ENCODE results near the gene VRK1. TPM values are rescaled to one million over a fixed set of nuclear protein-coding genes. Genes with fewer than 3 reads are reported as not detected.

Gene VRK1
- total RNA-seq, 1 donor from 2014 or later: 63.5 TPM

DNA sequence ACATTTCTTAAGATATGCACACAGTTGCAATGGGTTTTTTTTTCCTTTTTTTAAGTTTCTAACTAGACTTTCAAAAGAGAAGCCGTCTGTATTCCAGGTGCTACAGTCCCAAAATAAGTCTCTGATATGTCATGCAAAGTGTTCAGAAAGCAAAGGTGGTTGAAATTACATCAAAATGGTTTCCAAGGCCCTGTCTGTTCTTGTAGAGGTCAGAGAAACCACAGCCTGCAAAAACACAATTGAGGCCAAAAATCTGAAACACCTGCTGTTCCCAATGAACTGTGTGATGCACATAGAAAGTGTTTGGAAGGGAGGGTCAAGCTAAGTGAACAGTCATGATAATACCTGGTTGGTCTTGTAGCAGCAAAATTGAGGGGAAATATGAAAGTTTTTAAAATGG lies 91.0 kb downstream of the VRK1 start:
- DNase-seq: no peak

DNA sequence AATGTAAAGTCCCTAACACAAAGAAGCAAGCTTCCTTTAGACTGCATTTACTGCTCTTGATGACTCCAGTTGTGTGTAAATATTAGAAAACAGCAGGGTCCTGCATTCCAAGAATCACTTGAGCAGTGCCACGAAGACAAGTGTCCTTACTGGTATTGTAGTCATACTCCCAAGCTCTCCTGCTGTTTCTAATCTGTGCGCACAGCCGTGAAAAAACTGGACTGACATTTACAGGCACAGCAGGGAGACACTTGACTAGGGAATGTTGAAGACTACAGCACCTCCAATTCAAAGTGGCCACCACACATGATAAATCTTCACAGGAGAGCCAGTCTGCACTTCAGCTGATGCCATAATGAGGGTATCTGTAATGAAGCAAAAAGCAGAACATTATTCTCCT lies 91.4 kb downstream of the VRK1 start:
- no peak for DNase-seq

DNA sequence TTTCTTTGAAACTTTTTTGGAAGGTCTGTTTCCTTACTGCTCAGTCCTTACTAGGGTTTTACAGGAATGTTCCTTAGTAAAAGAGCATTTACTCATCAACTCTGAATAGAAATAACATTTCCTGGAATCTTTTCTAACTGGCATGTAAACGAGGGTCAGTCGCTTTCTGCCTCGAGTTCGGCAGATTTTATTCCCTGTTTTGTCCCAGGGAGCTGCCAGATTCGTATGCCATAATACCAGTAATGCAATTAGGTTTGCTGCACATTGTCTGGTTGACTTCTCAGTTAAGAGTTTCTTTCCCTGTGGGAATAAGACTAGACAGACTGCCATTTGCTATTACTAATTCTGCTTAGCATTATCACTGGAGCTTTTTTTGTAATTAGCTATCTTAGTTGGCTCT lies 91.9 kb downstream of the VRK1 start:
- DNase-seq: no peak

DNA sequence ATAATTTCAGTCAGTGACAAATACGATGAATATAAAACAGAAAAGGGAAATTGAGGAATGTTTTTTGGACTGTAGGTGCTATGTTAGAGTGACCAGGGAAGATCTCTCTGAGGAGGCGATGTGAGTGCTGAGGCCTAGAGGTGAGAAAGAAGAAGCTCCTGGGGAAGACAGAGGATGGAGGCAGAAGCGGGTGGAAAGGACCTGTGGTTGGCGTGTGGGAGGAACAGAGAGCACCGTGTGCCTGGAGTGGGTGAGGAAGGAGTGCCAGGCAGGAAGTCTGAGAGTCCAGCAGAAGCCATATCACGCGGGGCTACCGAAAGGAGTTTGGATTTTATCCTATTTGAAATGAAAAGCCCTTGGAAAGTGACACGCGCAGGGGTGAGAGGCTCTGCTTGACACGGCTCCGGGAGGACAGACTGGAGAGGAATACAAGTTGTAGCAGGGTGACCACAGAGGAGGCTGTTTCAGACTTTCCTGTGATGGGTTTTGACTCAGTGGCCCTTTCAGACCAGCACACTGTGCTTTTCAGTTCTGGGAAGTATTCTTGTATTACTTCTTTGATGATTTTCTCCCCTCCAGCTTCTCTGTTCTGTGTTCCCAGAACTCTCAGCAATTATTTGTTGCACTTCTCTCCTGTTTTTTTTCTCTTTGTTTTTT lies 96.9 kb downstream of the VRK1 start:
- no peak for DNase-seq

DNA sequence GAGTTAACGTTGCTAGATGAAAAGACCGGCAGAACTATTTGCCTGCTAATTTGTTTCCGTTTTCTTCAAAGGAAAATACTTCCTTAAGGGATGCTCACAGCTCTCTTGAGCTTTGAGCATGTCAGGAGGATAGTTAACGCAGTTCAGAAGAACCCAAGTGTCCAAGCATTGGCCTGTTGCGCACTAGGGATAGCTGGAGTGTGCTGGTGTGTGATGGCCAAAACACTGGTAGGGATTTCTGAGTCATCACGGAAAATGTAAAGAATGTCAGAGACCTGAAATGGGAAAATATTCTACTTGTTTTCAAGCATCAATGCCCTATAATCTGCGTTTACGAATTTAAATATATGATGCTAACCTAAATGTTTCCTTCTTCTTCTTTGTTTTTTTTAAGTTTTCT lies 97.8 kb downstream of the VRK1 start:
- DNase-seq: no peak

DNA sequence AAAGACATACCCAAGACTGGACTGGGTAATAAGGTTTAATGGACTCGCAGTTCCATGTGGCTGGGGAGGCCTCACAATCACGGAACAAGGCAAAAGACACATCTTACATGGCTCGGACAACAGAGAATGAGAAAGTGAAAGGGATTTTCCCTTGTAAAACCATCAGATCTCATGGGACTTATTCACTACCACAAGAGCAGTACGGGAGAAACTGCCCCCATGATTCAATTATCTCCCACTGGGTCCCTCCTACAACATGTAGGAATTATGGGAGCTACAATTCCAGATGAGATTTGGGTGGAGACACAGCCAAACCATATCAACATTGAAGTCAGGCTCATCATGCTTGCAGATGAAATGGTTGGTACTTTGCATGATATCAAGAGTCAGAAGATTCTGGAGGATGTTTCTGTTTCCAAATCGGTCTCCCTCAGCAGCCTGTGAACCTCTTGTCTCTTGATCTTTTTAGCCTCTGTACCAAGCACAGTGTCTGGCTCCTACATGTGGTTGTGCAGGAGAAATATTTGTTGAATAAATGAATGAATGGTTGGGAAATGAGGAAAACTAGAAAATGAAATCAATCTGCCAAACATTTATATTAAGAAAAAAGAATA lies 98.6 kb downstream of the VRK1 start:
- DNase-seq: no peak

DNA sequence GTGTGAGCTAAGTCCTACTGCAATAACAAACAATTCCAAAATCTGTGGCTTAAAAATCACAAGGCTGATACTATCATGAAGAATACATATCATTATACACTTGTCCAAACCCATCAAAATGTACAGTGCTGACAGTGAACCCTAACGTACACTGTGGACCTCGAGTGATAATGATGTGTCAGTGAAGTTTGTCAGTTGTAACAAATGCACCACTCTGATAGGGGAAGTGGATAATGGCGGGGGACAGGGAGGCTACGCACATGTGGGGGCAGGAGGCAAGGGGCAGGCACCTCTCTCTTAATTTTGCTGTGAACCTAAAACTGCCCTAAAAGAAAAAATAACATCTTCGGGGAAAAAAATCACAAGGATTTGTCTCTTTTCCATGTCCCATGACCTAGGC lies 100.0 kb downstream of the VRK1 start:
- DNase-seq: no peak

DNA sequence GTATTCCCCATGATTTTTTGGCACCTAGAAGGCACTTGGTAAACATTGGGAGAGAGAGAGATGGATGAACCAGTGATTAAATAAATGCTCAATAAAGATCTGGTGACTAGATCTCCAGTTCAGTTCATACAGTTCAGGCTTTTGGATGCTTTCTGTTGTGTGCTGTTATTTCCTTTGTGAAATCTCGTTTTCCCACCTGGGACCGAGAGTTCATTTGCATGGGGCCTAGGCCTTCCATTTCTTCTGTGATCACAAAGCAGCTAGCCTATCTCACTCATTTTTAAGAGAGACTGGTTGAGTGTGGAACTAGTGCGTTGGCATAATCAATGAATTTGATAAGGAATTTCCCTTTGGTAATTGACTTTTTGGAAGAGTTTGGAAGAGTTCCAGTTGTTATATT lies 104.0 kb downstream of the VRK1 start:
- no peak for DNase-seq

DNA sequence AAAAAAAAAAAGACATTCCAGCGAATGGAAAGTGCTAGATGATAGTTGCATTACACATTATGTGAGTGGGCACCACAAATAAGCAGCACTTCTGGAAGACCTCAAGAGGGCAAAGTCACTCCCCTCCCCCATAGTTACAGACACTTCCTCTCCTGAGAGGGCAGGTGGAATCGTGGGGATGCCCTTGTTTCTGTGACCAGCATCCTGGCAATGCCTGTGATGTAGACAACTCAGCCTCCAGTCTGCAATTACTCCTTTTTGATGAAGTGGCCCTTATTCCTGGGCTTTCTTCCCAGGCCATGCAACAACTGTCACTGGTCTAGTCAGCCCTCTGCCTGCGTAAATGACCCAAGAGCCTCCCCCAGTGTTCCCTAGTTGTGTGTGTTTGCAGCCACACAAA lies 104.8 kb downstream of the VRK1 start:
- DNase-seq: no peak

DNA sequence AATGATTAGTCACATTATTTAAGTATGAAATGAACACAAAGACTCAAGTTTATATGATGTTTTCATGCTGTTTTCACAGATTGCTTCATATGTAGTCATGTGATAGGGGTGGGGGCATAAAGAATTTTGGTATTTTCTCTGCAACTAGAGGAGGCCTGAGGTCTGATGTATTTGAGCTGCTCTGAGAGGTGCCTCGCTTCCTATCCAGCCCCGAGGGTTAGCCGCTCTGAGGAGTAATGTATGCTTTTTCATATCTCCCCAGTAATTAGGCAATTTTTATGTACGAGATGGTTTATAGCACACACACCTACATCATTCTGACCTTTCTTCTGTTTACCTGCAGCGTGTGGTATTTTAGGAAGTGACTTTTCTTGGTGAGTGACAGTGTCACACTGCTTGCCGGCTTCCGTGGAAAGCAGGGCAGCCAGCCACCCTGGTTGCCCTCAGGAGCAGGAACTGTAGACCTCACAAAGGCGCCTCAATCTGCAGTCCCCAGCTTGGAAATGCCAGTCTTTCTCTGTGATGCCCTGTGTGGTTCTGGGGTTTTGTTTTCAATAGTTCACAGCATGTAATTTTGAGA lies 106.4 kb downstream of the VRK1 start:
- no peak for DNase-seq

DNA sequence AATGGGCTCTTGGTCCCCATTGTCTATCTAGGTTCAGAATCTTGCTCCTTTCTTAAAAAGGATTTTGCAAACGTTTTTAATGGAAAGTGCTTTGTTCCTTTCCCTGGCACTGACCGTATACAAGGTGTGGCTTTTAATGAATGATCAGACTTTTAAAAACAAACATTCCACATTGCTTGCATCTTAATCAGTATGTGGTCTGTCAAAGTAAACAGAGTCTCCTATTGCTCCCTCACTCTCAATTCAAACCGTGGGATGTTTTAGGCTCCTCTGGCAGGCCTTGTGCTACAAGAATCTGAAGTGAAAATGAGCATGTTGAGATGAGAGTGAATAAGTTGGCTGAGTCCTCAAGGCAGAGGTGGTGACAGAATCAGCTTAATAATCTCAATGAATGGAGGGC lies 107.0 kb downstream of the VRK1 start:
- no peak for DNase-seq

DNA sequence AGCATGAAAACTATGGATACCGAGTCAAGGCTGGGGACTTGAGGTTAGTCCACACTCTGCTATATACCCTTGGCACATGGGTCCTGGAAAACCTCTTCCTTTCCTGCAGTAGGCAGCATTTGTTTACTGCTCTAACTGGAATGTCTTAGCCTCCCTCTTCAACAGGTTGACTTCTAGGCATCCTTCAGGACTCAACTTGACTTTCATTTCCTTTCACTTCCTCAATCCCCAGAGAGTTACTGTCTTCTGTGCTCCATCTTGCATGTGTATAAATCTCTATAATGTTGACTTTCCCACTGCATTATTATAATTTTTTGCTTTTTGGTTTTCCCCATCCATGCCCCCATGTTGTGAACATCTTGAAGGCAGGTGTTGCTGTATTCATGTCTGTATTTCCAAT lies 107.9 kb downstream of the VRK1 start:
- DNase-seq: no peak

DNA sequence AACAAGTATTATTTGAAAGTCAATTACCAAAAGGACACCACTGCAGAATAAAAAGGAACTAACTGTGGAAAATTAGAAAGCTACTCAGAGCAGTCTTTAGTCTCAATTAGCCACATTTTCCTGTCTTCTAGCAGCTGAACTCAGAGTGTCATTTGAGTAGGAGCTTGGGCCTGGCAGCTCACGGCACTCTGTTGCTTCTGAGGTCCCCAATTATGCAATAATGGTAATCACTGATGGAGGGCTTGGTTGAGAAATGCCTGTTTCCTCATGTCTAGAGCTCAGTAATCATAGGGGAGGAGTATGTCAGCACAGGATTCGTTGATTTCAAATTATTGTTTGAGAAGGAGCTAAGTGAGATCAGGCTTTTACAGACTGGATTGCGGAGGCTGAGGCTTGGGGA lies 108.6 kb downstream of the VRK1 start:
- no peak for DNase-seq

DNA sequence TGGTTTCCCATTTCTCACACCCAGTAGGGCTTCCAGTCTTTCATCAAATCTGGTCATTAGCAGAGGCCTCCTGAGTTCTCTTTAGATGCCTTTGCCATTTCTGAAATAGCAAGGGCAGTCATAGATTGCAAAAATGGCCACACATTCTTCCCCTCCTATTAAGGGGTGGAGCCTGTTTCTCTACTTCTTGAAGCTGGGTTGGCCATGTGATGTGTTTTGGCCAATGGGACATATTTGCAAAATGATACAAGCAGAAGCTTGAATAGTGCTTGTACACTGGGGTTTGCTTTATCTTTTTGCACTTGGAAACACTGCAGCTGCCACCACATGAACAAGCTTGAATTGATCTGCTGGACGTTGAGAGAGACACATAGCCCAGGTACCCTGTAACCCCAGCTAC lies 109.3 kb downstream of the VRK1 start:
- DNase-seq: no peak

DNA sequence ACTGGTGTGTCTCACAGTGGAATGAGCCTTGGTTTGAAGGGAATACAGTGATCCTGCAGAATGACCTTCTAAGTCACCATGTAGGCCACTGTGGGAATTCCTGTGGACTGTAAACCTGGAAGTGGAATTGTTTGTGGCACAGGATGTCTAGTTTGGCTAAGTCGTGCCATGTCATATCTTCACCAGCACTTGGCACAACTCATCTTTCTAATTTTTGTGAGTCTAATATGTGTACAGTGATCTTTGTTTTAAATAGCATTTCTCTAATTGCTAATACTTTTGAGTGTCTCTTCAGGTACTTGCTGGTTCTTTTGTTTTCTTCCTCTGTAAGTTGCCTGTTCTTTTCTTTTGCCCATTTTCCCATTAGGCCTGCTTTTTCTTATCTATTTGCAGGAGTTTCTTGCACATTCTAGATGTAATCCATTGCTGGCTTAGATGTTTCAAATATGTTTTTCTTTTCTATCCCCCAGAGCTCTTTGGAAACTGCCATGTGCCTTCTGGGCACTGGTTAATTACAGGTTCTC lies 112.7 kb downstream of the VRK1 start:
- no peak for DNase-seq

DNA sequence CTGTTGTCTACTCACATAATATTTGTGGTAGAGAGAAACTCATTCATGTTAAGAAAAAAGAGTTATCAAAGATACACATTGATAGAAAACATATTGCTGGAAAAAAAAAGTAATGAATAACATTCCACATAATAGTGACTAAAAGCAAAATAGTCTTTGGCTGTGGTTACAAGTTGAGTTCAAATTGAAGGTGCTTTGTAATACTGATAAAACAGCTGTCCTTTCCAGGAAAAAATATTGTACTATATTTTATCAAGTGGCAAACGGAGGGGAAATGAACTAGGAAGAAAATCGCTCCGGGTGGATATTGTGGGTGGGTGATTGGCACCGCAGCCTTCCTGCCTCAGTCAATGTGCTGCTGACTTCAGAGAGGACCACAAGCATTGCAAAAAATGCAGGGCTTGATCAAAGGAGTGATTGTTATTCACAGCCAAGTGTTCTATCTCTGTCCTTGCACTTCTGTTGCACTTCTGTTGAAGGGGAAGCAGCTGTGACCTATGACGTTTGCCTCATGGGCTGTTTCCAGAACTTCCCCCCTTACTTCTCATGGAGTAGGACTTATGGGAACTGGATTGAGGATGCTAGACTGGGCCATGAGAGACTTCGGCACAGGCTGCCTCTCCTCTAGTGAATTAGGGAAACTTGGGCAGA lies 114.4 kb downstream of the VRK1 start:
- no peak for DNase-seq

DNA sequence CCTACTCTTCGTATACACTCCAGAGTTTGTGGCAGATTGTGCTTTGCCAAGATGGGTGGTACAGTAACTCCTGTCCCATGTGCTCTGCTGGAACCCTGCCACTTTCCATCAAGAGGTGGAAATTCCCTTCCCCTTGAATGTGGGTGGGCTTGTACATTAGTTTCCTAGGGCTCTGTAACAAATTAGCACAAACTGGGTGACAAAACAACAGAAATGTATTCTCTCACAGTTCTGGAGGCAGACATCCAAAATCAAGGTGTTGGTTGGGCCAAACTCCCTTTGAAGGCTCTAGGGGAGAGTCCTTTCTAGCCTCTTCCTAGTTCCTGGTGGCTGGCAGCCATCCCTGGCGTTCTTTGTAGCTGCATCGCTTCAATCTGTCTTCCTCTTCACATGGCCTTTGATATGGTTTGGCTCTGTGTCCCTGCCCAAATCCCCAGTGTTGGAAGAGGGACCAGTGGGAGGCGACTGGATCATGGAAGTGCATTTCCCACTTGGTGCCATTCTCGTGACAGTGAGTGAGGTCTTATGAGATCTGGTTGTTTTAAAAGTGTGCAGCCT lies 117.5 kb downstream of the VRK1 start:
- DNase-seq: no peak

DNA sequence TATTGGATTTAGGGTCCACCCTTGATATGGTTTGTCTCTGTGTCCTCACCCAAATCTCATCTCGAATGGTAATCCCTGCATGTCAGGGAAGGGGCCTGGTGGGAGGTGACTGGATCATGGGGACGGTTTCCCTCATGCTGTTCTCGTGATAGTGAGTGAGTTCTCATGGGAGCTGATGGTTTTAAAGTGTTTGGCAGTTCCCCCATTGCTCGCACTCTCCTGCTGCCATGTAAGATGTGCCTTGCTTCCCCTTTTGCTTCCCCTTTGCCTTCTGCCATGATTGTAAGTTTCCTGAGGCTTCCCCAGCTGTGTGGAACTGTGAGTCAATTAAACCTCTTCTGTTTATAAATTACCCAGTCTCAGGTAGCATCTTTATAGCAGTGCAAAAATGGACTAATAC lies 118.3 kb downstream of the VRK1 start:
- no peak for DNase-seq

DNA sequence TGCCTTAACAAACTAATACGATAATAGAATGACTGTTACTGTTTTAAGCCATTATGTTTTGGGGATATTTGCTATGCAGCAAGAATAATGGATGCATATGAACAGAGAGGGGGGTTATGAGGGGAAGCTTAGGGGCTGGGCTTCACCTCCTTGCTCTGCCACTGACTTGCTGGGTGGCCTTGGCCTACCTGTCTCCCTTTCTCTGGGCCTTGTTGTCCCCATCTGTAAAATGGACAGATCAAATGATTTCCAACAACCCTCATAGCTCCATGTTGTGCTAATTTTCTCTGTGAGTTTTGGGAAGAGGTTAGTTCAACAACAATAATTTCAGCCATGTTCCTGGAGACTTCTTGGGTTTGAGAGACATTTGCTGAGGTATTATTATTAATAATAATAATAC lies 119.6 kb downstream of the VRK1 start:
- no peak for DNase-seq

DNA sequence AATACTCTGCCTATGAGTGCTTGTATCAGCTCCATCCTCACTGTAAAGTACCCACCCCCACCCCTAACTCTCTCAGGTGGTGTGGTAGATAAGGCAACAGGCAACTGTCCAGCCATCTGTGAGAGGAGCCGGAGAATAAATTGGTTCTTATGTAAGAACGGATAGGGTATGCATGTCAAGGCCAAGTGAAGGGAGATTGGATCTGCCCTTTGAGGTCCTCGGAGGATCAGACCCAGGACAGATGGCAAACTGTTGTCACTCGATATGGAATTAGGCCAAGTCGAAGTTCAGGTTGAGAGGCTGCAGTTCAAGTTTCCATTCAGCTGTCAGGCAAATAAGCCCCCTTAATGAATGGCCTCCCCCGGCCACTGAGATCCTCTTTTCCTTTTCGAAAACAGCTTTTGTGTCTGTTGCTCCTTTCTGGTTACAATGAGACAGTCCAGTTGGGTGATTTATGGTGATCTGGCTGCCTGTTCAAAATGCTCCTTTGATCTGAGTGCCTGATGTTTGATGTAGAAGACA lies 120.3 kb downstream of the VRK1 start:
- DNase-seq: no peak

DNA sequence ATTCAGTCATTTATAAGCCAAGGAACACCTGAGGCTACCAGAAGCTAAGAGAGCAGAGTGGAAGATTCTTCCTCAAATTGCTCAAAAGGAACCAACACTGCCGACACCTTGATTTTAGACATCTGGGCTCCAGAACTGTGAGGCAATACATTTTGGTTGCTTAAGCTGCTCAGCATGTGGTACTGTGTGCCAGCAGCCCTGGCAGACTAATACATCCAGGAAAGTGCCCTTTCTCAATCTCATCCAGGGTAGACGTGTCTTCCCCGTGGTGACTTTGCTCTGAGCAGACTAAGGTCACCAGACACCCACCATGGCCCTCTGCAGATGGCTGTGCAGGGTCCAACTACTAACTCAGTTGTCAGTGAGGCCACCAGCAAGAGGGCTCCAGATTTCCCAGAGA lies 122.8 kb downstream of the VRK1 start:
- no peak for DNase-seq

DNA sequence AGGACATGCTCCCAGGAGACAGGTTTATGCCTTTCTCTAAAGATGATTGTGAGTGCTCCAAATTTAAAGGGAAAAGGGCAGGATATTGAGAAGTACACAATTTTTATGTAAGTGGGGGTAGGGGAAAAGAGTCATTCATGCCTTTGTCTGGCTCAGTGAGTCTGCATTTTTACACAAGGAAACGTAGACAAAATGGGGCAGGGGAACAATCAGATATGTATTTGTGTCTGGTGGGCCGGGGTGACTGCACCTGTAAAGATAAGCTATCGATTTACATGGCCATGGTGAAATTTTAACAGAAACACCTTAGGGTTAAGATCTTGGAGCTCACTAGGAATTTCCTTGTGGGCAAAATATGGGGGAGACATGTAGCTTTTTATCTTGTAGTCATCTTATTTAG lies 123.6 kb downstream of the VRK1 start:
- DNase-seq: no peak

DNA sequence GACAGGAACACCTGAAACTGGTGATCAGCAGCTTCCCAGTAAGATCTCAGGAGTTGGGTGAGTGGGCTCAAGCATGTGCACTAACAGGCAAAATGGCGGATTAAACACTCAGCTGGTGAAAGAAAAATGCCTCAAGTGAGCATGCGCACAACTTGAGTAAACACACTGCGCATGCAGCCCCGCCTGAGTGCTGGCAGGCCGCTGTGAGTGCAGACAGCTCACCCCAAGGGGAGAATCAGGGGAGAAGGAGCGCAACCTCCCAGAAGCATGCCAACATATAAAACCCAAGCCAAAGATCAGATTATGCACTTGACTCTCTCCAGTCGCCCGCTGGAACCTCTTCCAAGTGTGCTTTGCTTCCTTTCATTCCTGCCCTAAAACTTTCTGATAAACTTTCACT lies 125.8 kb downstream of the VRK1 start:
- DNase-seq: no peak
